Spleen (tissue), 11 donors: Measurements from ENCODE around the gene EHMT1. TPM values are rescaled to one million over a fixed set of nuclear protein-coding genes. Genes with fewer than 3 reads are reported as not detected.
"Not testable (repeated sequence)": the region's sequence is repeated elsewhere in the genome, so short reads cannot be mapped to it uniquely, and the experiment has no call there.

Experiments
- DNase-seq: peaks from one replicate; pipeline ENCODE4 v3.0.0-alpha.2; 2020
- H3K27ac ChIP-seq, 8 donors: fragments of 200-600 bp; sonication (generic) in 7 of 8; 1 replicate in 4 of 8; 2 replicates in 4 of 8; pipeline versions ENCODE4 v1.5.0 to v1.8.0; 2016 to 2021; ENCODE audit warnings: inconsistent platforms in 4 of 8, mild to moderate bottlenecking in 4 of 8, moderate library complexity in 1 of 8
- H3K27me3 ChIP-seq, 7 donors: fragments of 200-600 bp; sonication (generic) in 6 of 7; replicated peaks in 1 of 7; 1 replicate in 4 of 7; 2 replicates in 3 of 7; pipeline versions ENCODE4 v1.5.0 to v1.8.0; 2016 to 2021; ENCODE audit warnings: inconsistent platforms in 3 of 7, mild to moderate bottlenecking in 1 of 7
- H3K36me3 ChIP-seq, 6 donors: fragments of 200-600 bp; sonication (generic) in 5 of 6; 1 replicate in 4 of 6; 2 replicates in 2 of 6; pipeline versions ENCODE4 v1.5.0 to v1.8.0; 2016 to 2021; ENCODE audit warnings: inconsistent platforms in 2 of 6
- H3K4me1 ChIP-seq, 6 donors: fragments of 200-600 bp; sonication (generic) in 5 of 6; 1 replicate in 3 of 6; 2 replicates in 3 of 6; pipeline versions ENCODE4 v1.5.0 to v1.8.0; 2016 to 2021; ENCODE audit warnings: inconsistent platforms in 3 of 6
- H3K4me3 ChIP-seq, 8 donors: fragments of 200-600 bp; sonication (generic) in 7 of 8; 1 replicate in 4 of 8; 2 replicates in 4 of 8; pipeline versions ENCODE4 v1.5.0 to v1.8.0; 2016 to 2021; ENCODE audit warnings: inconsistent platforms in 4 of 8, mild to moderate bottlenecking in 4 of 8, moderate library complexity in 2 of 8
- H3K9me3 ChIP-seq, 8 donors: fragments of 200-600 bp; sonication (generic) in 7 of 8; 1 replicate in 4 of 8; 2 replicates in 4 of 8; pipeline versions ENCODE4 v1.5.0 to v1.8.0; 2016 to 2021; ENCODE audit warnings: inconsistent platforms in 4 of 8
- POLR2A ChIP-seq, 3 donors: fragments of 450-650 bp; IDR thresholded peaks; one replicate each; pipeline ENCODE4 v1.5.1; 2017; ENCODE audit warnings: antibody characterized with exemption in 3 of 3, mild to moderate bottlenecking in 1 of 3
- POLR2AphosphoS5 ChIP-seq, 3 donors: sonication (generic); formaldehyde crosslinking; IDR thresholded peaks; one replicate each; pipeline ENCODE4 v1.5.1; 2017; ENCODE audit warnings: antibody characterized with exemption in 3 of 3
- WGBS, 5 donors: extraction: QIAGEN DNeasy Blood & Tissue Kit in 3 of 5; methylation state at CpG; one replicate each; pipeline versions ENCODE4 v1.1.5 to v1.1.7; 2013 to 2018; 5-methylcytosine and 5-hydroxymethylcytosine counted together
- intact Hi-C: fragments of 100-400 bp; cut with DNase I; formaldehyde crosslinking; loops from one replicate; pipeline ENCODE4 v1.15.0; 2023; ENCODE audit warnings: low total_unique reads
- polyA plus RNA-seq, 3 donors: library from polyadenylated mRNA; stranded (reverse); fragments of 200-250 nt; gene quantifications; one replicate each; pipeline ENCODE4 v1.2.1, GENCODE V29; 2013
- total RNA-seq, 7 donors: library from RNA; depleted of rRNA in 3 of 7; stranded (reverse); fragments of >200 nt in 3 of 7; fragmentation: NEBNext Ultra II Directional in 4 of 7; extraction: Animal tissue kit (Norgen Biotek cat#: 25700) in 4 of 7; gene quantifications; one replicate each; pipeline versions ENCODE4 v1.1.0 to v1.2.1, GENCODE V29; 2016 to 2021
- TF ChIP-seq, protein P1 (sequence below), 11 experiments: fragments of 200-600 bp in 7 of 11; fragments of 450-650 bp in 4 of 11; sonication (generic) in 4 of 11; IDR thresholded peaks in 8 of 11; conservative IDR thresholded peaks in 3 of 11; 1 replicate in 7 of 11; 2 replicates in 4 of 11; pipeline versions ENCODE4 v1.4.0 to v1.8.0; 2016 to 2021; ENCODE audit warnings: antibody characterized with exemption in 11 of 11, inconsistent platforms in 4 of 11, mild to moderate bottlenecking in 1 of 11
- donor health status: healthy with polysubstance abuse.
- donor health status: DM: no; HTN: no; CAD: no; lungs with moderate emphysema.
- donor health status: DM: no; HTN: no; CAD: no.
- donor health status: Bipolar disorder and iron deficiency.
- donor health status: healthy.
- donor health status: DM: no; HTN: no; CAD: no.
- donor health status: DM: yes; HTN: yes; CAD: no.

Gene EHMT1
- total and polyA plus RNA-seq, 10 donors = 35.5 to 163 (median 122) TPM

DNA sequence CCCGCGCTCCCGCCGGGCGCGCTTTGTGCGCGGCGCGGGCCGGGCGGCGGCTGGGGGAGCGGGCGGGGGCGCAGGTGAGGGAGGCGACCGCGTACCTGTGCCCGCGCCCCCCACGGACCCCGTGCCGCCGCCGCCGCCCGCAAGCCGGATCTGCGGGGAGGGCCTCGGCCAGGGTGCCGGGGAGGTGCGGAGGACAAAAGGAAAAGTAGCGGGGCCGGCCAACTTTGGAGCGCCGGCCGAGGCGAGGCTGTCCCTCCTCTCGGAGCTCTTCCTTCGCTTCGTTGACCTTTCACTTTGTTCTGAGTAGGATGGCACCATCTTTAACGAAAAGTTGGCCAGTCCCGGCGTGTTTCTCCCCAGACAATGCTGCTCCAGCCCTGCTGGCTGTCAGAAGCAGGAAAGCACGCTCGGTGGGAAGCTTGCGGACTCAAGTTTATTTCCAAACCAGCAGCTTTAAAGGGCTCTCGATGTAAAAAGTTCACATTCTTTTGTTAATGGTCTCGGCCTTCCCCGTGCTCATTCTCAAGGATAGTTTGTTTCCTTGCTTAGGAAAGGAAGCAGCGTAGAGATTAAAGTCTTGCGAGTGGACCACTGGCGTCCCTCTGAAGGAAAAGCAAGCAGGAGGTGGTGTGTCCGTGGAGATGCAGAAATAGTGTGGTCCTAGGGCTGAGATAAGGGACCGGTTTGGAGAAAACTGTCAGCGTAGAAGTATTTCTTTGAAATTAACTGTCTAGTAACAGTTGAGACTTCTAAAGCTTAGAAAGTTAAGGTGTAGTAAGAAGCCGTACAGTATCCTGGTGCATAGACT, 639 bp downstream of the EHMT1 start:
- Histone ChIP-seq H3K27me3 (no peaks in the 10 kb centered on the region), H3K4me3 (peak overlapping the region; percentile 66 to 98 (median 78)), H3K36me3 (peaks cover 0 to 42% (median 15%) of the 10 kb centered on the region in 6 donors), H3K4me1 (peaks cover 29 to 76% (median 59%) of the 10 kb centered on the region in 6 donors), H3K27ac (peak overlapping the region; percentile 63 to 94 (median 88)), H3K9me3 (no peaks in the 10 kb centered on the region)
- DNase-seq = peak; percentile 91
- intact Hi-C loops = no loop called here
- TF ChIP-seq, protein P1, sequence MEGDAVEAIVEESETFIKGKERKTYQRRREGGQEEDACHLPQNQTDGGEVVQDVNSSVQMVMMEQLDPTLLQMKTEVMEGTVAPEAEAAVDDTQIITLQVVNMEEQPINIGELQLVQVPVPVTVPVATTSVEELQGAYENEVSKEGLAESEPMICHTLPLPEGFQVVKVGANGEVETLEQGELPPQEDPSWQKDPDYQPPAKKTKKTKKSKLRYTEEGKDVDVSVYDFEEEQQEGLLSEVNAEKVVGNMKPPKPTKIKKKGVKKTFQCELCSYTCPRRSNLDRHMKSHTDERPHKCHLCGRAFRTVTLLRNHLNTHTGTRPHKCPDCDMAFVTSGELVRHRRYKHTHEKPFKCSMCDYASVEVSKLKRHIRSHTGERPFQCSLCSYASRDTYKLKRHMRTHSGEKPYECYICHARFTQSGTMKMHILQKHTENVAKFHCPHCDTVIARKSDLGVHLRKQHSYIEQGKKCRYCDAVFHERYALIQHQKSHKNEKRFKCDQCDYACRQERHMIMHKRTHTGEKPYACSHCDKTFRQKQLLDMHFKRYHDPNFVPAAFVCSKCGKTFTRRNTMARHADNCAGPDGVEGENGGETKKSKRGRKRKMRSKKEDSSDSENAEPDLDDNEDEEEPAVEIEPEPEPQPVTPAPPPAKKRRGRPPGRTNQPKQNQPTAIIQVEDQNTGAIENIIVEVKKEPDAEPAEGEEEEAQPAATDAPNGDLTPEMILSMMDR (IDR thresholded peaks at IDR 0.05 in 8 of 11, conservative IDR thresholded peaks at IDR 0.05 in 3 of 11) = no peak
- TF ChIP-seq POLR2A (IDR thresholded peaks at IDR 0.05) = no peak
- peak in 2 of 3 donors; percentile 12 to 23 for TF ChIP-seq POLR2AphosphoS5 (IDR thresholded peaks at IDR 0.05)
- 0 to 1% (median 1%) methylated on average over 33 to 58 of the region's 58 CpGs for WGBS, 5 donors

GRCh38 chr9:137620048-137620405, 1.2 kb downstream of the EHMT1 start:
- no peak for DNase-seq
- Histone ChIP-seq H3K27ac (peak overlapping the region in 7 of 8 donors; percentile 80 to 94 (median 89)), H3K36me3 (peaks cover 0 to 36% (median 9%) of the 10 kb centered on the region in 6 donors), H3K4me3 (peak overlapping the region; percentile 66 to 98 (median 78)), H3K27me3 (no peaks in the 10 kb centered on the region), H3K4me1 (peaks cover 29 to 81% (median 62%) of the 10 kb centered on the region in 6 donors), H3K9me3 (no peaks in the 10 kb centered on the region)
- intact Hi-C loops = no loop called here
- 43 to 56% (median 47%) methylated on average over 4 of the region's 4 CpGs for WGBS, 5 donors
- TF ChIP-seq POLR2AphosphoS5 (IDR thresholded peaks at IDR 0.05) (no peak), POLR2A (IDR thresholded peaks at IDR 0.05) (no peak)
- TF ChIP-seq, protein P1 (IDR thresholded peaks at IDR 0.05 in 8 of 11, conservative IDR thresholded peaks at IDR 0.05 in 3 of 11) = no peak

- intact Hi-C loops = no loop called here
- TF ChIP-seq POLR2AphosphoS5 (IDR thresholded peaks at IDR 0.05) (no peak), POLR2A (IDR thresholded peaks at IDR 0.05) (no peak)
- TF ChIP-seq, protein P1 (IDR thresholded peaks at IDR 0.05 in 8 of 11, conservative IDR thresholded peaks at IDR 0.05 in 3 of 11) = no peak
- DNase-seq = peak; percentile 48
- Histone ChIP-seq H3K4me1 (peaks cover 29 to 87% (median 68%) of the 10 kb centered on the region in 6 donors), H3K36me3 (peaks cover 0 to 30% (median 3%) of the 10 kb centered on the region in 6 donors), H3K27me3 (no peaks in the 10 kb centered on the region), H3K9me3 (no peaks in the 10 kb centered on the region), H3K27ac (peak overlapping the region in 6 of 8 donors; percentile 56 to 94 (median 90)), H3K4me3 (peak overlapping the region in 4 of 8 donors; percentile 66 to 98 (median 82))
- WGBS, 5 donors = 60 to 77% (median 64%) methylated on average over 7 of the region's 7 CpGs
Observed at GRCh38 chr9:137620581-137620980, 1.8 kb downstream of the EHMT1 start.

GRCh38 chr9:137621131-137621757, 2.4 kb downstream of the EHMT1 start:
- TF ChIP-seq, protein P1 (IDR thresholded peaks at IDR 0.05 in 8 of 11, conservative IDR thresholded peaks at IDR 0.05 in 3 of 11) = peak in 9 of 11 experiments; percentile 23 to 53 (median 35)
- no peak for TF ChIP-seq POLR2AphosphoS5 (IDR thresholded peaks at IDR 0.05)
- Histone ChIP-seq H3K4me3 (peak overlapping the region in 1 of 8 donors; percentile 98), H3K4me1 (peaks cover 29 to 92% (median 73%) of the 10 kb centered on the region in 6 donors), H3K27ac (peak overlapping the region in 3 of 8 donors; percentile 0 to 94 (median 27)), H3K27me3 (no peaks in the 10 kb centered on the region), H3K9me3 (no peaks in the 10 kb centered on the region), H3K36me3 (peaks cover 0 to 24% (median 0%) of the 10 kb centered on the region in 6 donors)
- peak; percentile 43 for DNase-seq
- intact Hi-C loops = no loop called here
- WGBS, 5 donors = 49 to 64% (median 54%) methylated on average over 6 of the region's 6 CpGs

DNA sequence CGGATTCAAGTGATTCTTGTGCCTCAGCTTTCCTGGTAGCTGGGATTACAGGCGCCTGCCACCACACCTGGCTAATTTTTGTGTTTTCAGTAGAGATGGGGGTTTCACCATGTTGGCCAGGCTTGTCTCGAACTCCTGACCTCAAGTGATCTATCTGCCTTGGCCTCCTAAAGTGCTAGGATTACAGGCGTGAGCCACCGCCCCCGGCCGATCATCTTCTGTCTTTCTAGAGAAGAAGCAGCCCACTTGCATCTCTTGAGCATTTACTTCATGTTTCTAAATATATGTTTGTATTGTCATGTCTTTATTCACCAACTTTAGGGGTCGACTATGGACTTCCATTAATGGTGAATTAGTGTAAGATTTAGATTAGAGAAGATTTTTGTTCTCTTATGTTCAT, 3.4 kb downstream of the EHMT1 start:
- H3K4me1 ChIP-seq = peaks cover 29 to 92% (median 72%) of the 10 kb centered on the region in 6 donors
- DNase-seq = peak; percentile 43

More for the DNA sequence above, 3.4 kb downstream of the EHMT1 start:
- WGBS, 5 donors = 84 to 90% (median 86%) methylated on average over 8 of the region's 8 CpGs
- H3K27ac ChIP-seq, intact Hi-C loops, H3K4me3 ChIP-seq, H3K27me3 ChIP-seq, H3K9me3 ChIP-seq: not testable (repeated sequence)
- H3K36me3 ChIP-seq = peaks cover 0 to 14% (median 0%) of the 10 kb centered on the region in 6 donors
